ENCODE results near the gene UFSP1.

The UFSP1 gene

DNA sequence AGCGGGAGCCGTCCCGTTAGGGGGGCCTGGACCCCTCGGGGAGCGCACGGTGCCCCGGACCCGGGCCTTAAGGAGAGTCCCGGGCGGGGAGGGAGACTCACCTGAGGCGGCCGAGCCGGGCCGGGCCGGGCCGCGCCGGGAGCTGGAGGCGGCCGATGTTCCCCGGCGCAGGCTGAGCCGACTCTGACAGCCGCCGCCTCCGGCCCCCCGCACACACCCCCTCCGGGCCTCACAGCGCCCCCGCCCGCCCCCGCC lies 6.1 kb upstream of the UFSP1 start, which contains the start of gene ACHE:
ACHE (minus strand) TSS at position 188 of the 255 bp plus-strand sequence. CDS start 1,656 bp downstream, outside the sequence.
- DNase-seq, result no peak

DNA sequence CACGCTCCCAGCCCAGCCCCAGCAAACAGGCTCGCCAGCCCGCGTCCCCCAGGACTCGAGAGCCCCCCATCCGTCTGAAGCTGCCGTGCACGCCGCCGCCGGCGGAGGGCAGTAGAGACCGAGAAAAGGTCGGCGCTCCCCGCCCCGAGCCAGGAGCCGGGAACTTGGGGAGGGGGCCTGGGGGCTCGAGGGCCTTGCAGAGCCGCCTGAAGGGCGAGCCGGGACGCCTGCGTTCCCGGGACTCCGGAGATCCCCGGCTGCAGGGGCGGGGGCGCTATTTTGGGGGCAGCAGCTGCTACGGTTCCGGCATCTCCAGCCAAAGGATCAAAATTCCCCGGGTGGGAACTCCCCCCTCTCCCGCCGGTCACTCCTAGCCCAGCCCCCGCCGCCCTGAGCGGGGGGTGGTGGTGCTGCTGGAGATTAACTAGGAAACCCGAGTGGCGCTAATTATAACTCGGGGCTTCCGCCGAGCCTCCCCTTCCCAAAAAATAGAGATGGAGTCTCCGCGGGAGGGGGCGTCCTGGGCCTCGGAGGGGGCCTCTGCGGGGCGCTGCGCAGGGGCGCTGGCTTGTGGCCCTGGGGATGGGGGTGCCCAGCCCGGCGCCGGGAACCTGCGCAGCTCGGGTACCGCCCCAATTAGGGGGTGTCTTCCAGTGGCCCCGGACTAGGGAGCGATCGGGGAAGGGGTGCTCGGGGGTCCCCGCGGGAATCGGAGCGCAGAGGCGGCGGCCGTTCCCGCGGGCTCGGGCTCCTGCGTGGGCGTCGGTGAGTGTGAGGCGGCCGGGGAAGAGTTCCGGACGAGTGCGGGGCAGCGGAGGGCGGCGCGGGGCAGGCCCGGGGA lies 5.6 kb upstream of the UFSP1 start:
- DNase-seq, result peak; percentile 58

GRCh38 chr7:100893910-100894721 lies 4.6 kb upstream of the UFSP1 start:
- DNase-seq, result no peak

- no peak for DNase-seq
Observed at GRCh38 chr7:100893318-100893895, 3.9 kb upstream of the UFSP1 start.

DNA sequence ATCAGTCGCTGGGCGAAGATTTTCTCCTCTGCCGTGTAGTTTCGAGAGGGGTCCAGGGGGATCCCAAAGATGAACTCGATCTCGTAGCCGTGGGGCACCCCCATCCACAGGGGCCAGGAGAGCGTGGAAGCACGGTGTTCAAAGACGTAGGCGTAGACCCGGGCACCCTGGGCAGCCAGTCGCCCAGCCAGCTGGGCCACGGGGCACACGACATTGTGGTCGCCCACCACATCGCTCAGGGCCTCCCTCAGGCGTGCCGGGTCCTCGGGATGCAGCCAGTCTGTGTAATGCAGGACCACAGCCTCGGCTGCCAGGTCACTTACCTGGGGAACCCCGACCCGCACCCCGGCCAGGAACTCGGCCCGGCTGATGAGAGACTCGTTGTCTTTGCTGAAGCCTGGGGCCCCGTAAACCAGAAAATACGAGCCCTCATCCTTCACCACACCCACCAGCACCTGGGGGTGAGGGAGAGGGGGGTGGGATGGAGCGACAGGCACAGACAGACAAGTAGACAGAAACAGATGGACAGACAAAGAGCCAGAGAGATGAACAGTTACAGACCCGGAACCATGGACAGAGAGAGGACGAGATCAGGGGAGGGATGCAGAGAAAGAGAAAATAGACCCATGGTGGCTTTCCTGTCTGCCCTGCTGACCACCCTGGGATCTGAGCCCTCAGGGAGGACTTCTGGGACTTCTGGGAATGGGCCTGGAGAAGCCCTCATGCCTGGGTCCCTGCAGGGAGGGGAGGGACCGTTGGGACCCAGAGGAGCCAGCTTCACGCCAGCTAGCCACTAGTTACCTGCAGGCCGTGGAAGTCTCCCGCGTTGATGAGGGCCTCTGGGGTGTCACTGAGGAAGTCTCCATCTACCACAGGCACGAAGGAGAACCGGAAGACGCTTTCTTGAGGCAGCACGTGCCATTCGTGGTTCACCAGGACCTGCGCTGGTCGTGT lies 3.1 kb upstream of the UFSP1 start:
- DNase-seq, result no peak

GRCh38 chr7:100891568-100892247 lies 2.2 kb upstream of the UFSP1 start:
- DNase-seq, result no peak

DNA sequence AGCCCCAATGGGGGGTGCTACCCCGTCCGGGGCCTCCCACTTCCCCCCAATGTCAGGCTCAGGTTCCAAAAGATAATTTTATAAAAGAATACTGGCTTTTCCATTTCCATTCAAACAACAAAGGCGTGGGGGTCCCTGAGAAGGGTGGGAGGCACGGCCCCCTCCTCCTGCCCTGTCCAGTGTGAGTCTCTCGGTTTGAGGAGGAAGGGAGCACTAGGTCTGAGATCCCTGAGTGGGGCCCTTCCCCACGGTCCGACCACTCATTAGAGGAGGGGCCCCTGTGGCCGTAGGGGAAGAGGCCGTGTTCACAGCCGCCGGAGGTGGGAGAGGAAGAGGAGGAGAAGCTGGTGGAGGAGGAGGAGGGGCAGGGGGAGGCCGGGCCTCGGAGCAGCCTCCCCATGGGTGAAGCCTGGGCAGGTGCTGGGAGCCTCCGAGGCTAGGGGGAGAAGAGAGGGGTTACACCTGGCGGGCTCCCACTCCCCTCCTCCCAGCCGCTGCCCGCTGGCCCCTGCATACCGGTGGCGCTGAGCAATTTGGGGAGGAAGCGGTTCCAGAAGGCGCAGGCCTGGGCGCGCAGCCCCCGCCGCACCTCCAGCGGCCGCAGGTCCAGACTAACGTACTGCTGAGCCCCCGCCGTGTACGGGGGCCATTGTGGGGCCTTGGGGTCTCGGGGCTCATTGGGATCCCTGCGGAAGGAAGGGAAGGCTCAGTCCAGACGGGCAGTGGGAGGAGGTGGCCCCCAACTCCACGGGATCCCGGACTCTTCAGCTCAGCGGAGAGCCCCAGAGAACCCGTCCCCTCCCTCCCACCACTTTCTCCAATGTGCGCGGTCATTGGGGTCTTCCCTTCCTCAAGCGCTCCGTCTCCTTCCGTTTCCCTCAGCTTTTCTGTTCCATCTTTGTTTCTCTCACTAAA lies 1.4 kb upstream of the UFSP1 start:
- DNase-seq, result no peak

DNA sequence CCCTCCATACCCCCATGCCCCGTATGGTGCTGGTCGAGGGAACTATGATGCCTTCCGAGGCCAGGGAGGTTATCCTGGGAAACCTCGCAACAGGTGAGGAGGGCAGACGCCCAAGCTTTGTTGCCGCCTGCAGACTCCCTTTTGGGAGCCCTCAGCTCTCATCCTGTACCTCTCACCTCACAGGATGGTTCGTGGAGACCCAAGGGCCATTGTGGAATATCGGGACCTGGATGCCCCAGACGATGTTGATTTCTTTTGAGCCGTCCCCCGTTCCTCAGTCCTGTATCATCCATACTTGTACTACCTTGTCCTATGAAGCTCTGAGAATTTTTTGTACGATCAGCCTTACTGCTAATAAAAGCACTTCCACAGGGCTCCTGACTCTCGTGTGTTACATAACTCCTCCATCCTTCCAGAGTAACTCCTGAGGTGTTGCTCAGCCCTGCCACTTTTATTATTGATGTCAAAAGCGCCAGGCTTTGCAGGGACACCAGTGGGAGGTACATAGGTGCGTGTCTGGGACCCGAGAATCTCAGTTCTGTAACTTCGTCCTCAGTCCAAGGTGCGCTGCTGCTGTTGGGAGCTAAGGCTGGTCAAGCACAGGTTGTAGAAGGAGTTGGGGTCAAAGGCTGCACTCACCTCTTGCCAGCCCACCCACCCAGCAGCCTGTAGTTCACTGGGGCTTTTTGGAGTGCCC lies 1.1 kb downstream of the UFSP1 start:
- no peak for DNase-seq

DNA sequence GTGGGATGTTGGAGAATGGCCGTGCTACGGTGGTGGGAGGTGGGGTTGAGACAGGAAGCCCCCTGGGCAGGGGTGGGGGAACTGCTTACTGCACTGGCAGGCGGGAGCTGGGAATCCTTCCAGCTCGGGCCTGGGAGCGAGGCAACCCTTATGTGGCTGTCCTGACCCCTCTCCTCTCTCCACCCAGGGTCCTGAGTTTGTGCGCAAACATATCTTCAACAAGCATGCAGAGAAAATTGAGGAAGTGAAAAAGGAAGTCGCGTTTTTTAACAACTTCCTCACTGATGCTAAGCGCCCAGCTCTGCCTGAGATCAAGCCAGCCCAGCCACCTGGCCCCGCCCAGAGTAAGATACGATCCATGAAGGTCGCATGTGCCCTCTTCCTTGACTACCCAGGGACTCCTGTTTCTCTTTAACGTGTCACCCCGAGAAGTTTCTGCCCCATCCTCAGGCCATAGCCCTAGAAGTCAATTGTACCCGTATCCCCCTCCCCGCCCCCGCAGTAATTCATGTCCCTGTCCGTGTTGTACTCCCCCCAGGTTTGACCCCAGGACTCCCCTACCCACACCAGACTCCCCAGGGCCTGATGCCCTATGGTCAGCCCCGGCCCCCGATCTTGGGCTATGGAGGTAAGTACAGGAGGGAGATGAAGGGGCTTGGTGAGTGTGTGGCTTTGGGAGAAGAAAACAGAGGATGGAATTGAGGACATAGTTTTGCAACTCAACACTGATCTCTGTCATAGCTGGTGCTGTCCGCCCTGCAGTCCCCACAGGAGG lies 1.8 kb downstream of the UFSP1 start:
- DNase-seq, result peak; percentile 78

DNA sequence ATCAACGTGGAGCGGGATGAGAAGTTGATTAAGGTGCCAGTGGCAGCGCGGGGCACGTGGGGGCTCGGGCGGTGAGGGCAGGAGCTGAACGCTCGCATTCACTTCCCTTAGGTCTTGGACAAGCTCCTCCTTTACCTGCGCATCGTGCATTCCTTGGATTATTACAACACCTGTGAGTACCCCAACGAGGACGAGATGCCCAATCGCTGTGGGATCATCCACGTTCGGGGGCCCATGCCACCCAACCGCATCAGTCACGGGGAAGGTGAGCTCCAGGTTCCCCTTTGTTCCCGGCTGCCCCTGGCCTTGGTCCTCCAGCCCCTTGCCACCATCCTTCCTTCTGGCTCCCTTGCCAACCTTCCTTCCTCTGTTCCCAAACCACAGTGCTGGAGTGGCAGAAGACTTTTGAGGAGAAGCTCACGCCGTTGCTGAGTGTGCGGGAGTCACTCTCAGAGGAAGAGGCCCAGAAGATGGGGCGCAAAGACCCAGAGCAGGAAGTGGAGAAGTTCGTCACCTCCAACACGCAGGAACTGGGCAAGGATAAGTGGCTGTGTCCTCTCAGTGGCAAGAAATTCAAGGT lies 2.5 kb downstream of the UFSP1 start:
- DNase-seq, result peak; percentile 40

DNA sequence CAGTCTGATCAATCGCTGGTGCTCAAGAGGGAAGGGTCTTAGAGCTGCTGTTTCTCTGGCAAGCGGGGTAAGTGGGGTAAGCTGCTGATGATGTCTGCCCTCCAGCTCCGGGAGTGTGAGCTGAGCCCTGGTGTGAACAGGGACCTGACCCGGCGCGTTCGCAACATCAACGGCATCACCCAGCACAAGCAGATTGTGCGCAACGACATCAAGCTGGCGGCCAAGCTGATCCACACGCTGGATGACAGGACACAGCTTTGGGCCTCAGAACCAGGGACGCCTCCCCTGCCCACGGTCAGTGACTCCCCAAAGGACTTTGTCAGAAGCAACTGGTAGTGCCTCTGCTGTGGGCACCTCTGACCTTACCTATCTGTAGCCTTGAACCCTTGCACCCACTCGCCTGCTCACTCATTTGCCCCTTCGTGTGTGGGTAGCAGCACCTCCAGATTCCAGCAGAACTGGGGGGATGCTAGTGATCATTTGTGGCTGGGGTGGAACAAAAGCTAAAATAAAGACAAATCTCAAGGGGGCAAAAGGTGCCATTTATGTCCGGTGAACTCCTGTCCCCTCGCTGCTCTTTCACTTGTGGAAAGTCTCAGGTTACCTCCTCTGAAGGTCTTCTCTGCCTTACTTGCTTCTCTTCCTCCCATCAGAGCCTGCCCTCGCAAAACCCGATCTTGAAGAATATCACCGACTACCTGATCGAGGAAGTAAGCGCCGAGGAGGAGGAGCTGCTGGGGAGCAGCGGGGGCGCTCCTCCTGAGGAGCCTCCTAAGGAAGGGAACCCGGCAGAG lies 3.2 kb downstream of the UFSP1 start:
- no peak for DNase-seq

- no peak for DNase-seq
Observed at GRCh38 chr7:100885440-100886141, 3.9 kb downstream of the UFSP1 start.

DNA sequence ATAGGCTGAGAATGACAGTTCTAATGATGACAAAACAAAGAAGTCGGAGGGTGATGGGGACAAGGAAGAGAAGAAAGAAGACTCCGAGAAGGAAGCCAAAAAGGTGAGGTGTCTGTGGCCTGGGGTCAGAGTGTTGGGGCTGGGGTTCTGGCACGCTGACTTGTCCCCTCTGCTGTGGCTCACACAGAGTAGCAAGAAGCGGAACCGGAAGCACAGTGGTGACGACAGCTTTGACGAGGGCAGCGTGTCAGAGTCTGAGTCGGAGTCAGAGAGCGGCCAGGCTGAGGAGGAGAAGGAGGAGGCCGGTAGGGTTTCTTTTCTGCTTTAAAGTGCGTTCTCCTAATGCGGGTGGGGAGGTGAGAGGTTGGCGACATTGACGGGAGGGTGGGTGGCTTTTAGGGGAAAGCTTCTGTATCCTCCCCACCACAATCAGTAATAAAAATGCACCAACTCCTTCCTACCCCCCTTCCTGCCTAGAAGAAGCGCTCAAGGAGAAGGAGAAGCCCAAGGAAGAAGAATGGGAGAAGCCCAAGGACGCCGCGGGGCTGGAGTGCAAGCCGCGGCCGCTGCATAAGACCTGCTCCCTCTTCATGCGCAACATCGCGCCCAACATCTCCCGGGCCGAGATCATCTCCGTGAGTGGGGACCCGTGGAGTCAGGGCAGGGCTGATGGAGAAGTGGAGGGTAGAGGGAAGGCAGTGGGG lies 4.6 kb downstream of the UFSP1 start:
- DNase-seq, result peak; percentile 81

GRCh38 chr7:100882785-100883526 lies 6.6 kb downstream of the UFSP1 start:
- no peak for DNase-seq

- DNase-seq, result no peak
Observed at GRCh38 chr7:100882201-100882600, 7.3 kb downstream of the UFSP1 start.

DNA sequence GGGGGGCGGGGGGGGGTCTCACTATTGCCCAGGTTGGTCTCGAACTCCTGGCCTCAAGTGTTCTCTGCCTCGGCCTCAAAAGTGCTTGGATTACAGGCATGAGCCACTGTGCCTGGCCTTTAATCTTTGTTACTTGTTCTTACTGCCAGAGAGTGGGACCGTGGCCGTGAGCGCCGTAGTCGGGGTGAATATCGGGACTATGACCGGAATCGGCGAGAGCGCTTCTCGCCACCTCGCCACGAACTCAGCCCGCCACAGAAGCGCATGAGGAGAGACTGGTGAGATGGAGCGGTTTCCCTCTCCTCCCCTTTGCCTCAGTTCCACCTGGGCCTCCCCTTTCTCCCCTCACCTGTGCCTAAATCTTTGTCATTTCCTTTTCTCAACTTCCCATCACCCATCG lies 8.4 kb downstream of the UFSP1 start:
- no peak for DNase-seq

All from CD4-positive, alpha-beta T cell treated with Interleukin-17A for 1 hour (primary cell).